ENCODE data around the gene ZNF776. TPM values are rescaled to one million over a fixed set of nuclear protein-coding genes. Genes with fewer than 3 reads are reported as not detected.

Gene ZNF776
- polyA plus RNA-seq, 1 experiment, result 9.7 TPM

- no peaks in the 10 kb centered on the region for H3K27me3 ChIP-seq (ENCODE audit: control insufficient read depth, insufficient read depth, low read length)
- no peak overlapping the region for H3K27ac ChIP-seq (ENCODE audit: low read depth, low read length)
- CTCF ChIA-PET, result no interaction called here
- no peak overlapping the region for H3K4me3 ChIP-seq (ENCODE audit: low read depth, low read length)
- TF ChIP-seq, protein P1, sequence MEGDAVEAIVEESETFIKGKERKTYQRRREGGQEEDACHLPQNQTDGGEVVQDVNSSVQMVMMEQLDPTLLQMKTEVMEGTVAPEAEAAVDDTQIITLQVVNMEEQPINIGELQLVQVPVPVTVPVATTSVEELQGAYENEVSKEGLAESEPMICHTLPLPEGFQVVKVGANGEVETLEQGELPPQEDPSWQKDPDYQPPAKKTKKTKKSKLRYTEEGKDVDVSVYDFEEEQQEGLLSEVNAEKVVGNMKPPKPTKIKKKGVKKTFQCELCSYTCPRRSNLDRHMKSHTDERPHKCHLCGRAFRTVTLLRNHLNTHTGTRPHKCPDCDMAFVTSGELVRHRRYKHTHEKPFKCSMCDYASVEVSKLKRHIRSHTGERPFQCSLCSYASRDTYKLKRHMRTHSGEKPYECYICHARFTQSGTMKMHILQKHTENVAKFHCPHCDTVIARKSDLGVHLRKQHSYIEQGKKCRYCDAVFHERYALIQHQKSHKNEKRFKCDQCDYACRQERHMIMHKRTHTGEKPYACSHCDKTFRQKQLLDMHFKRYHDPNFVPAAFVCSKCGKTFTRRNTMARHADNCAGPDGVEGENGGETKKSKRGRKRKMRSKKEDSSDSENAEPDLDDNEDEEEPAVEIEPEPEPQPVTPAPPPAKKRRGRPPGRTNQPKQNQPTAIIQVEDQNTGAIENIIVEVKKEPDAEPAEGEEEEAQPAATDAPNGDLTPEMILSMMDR (IDR thresholded peaks at IDR 0.05; ENCODE audit: low read depth, low read length), result no peak
- peaks cover 43% of the 10 kb centered on the region for H3K9me3 ChIP-seq (ENCODE audit: control insufficient read depth, insufficient read depth, low read length)
- POLR2A ChIA-PET, result no interaction called here
- no peak for DNase-seq (ENCODE audit: low read depth, low spot score)
Observed at GRCh38 chr19:57755031-57755430, 8.4 kb downstream of the ZNF776 start.

DNA sequence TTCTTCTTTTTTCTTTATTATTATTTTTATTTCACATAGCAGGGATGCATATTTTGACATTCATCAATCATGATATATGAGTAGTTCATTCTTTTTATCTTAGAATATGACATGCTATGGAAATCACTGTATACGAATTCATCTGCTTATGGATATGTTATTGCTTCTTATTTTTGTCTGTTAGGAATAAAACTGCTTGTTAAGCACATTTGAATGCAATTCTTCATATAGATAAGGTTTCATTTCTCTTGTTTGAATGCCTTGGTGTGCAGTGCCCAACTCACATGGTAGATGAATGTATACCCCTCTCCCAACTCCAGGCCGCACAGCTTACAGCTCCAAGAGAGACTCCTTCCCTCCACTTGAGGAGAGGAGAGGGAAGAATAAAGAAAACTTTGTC, 11.3 kb downstream of the ZNF776 start:
- no peak for DNase-seq (ENCODE audit: low read depth, low spot score)
- no peak overlapping the region for H3K4me3 ChIP-seq (ENCODE audit: low read depth, low read length)
- no peaks in the 10 kb centered on the region for H3K27me3 ChIP-seq (ENCODE audit: control insufficient read depth, insufficient read depth, low read length)
- H3K9me3 ChIP-seq (ENCODE audit: control insufficient read depth, insufficient read depth, low read length), result peaks cover 21% of the 10 kb centered on the region
- ChIA-PET CTCF (no interaction called here), POLR2A (no interaction called here)
- TF ChIP-seq, protein P1 (IDR thresholded peaks at IDR 0.05; ENCODE audit: low read depth, low read length), result no peak
- H3K27ac ChIP-seq (ENCODE audit: low read depth, low read length), result no peak overlapping the region

DNA sequence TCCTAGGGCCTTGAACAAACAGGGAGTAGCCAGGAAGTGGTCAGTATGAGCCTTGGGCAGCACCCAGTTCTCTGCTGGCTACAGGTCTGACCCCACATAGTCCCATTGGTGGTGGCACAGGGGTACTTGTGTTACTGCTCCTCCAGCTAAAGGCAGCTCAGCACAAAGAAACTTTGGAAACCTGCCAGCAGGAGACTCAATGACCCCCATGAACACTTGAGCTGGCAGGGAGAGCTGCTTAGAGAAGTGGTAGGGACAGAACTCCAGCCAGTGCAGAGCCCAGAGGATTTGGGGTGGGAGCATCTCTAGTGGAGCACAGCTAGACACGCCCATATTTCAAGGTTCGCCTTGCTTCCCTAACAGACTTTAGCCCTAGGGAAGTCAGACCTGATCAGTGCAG, 12.5 kb downstream of the ZNF776 start:
- Histone ChIP-seq H3K9me3 (ENCODE audit: control insufficient read depth, insufficient read depth, low read length) (peaks cover 17% of the 10 kb centered on the region), H3K27ac (ENCODE audit: low read depth, low read length) (no peak overlapping the region), H3K27me3 (ENCODE audit: control insufficient read depth, insufficient read depth, low read length) (no peaks in the 10 kb centered on the region), H3K4me3 (ENCODE audit: low read depth, low read length) (no peak overlapping the region)
- ChIA-PET CTCF (no interaction called here), POLR2A (no interaction called here)
- DNase-seq (ENCODE audit: low read depth, low spot score), result no peak
- TF ChIP-seq, protein P1 (IDR thresholded peaks at IDR 0.05; ENCODE audit: low read depth, low read length), result no peak

- Histone ChIP-seq H3K27ac (ENCODE audit: low read depth, low read length) (peak within 1 kb of the TSS; percentile 31), H3K4me3 (ENCODE audit: low read depth, low read length) (peak within 1 kb of the TSS; percentile 82)
Observed at GRCh38 chr19:57769345-57770131, 22.9 kb downstream of the ZNF776 start, which contains the start of gene ZNF586. TSS of gene ZNF586 (plus strand) at chr19:57769676. CDS start at chr19:57769843, 167 bp downstream.

DNA sequence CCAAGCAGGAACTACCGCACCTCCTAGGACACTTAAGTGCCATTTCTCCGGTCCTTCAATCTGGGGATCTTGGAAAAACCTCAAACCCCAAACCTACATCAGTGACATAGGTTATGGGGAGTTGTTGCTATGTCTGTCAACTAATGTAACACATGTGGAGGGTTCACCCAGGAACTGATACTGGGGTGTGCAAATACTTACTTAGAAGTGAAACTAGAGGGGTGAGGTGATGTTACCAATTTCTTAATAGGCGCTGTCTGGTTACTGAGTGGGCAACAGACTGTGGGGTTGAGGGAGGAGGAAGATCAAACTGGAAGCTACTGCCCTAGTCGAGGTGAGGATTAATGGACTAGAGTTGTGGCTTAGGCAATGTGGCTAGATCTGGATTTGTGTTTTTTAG, 24.8 kb downstream of the ZNF776 start:
- ChIA-PET POLR2A (no interaction called here), CTCF (no interaction called here)
- no peak for DNase-seq (ENCODE audit: low read depth, low spot score)
- H3K9me3 ChIP-seq (ENCODE audit: control insufficient read depth, insufficient read depth, low read length), result peaks cover 41% of the 10 kb centered on the region
- TF ChIP-seq, protein P1 (IDR thresholded peaks at IDR 0.05; ENCODE audit: low read depth, low read length), result no peak
- H3K27ac ChIP-seq (ENCODE audit: low read depth, low read length), result no peak overlapping the region
- no peak overlapping the region for H3K4me3 ChIP-seq (ENCODE audit: low read depth, low read length)
- H3K27me3 ChIP-seq (ENCODE audit: control insufficient read depth, insufficient read depth, low read length), result no peaks in the 10 kb centered on the region

More at GRCh38 chr19:57769345-57770131, 22.9 kb downstream of the ZNF776 start, which contains the start of gene ZNF586:
- POLR2A ChIA-PET, result interaction anchor here (0.6 to 1.2 kb wide), 5 partner anchors 45 to 209 kb away, joined by 3 to 7 read pairs (median 4); partner anchors contain the start of genes ZNF134, ZNF417 and ZNF552
- CTCF ChIA-PET, result no interaction called here
- Histone ChIP-seq H3K27me3 (ENCODE audit: control insufficient read depth, insufficient read depth, low read length) (no peaks in the 10 kb centered on the region), H3K9me3 (ENCODE audit: control insufficient read depth, insufficient read depth, low read length) (peaks cover 23% of the 10 kb centered on the region)
- TF ChIP-seq, protein P1 (IDR thresholded peaks at IDR 0.05; ENCODE audit: low read depth, low read length), result no peak
- DNase-seq (ENCODE audit: low read depth, low spot score), result peak; percentile 80
